HepG2 (cell line): Measurements from ENCODE around the gene ZFPM1. TPM values are rescaled to one million over a fixed set of nuclear protein-coding genes. Genes with fewer than 3 reads are reported as not detected.

Experiments
- ATAC-seq: fragments of 200-7000 bp; cut with Tn5 transposase; 3 replicates; pipeline ENCODE4 v1.9.1; 2020; ENCODE audit warnings: mild to moderate bottlenecking, moderate library complexity
- BruUV-seq: library from RNA; stranded (reverse); fragments of 400-500 nt; replicated peaks from 2 replicates; lab custom pipeline; 2021; lab: Mats Ljungman, UMichigan
- CTCF ChIA-PET: fragments of 300-600 bp; formaldehyde crosslinking; extraction: SDS; loops from one replicate; lab custom pipeline; 2021; ENCODE audit warnings: low total read pairs, inconsistent platforms, low intra/inter-chr PET ratio; lab: Yijun Ruan, JAX
- POLR2A ChIA-PET: fragments of 350-600 bp; sonication (Branson Sonifier 250); formaldehyde crosslinking; loops from one replicate; lab custom pipeline; 2020; ENCODE audit warnings: antibody characterized with exemption, inconsistent platforms; lab: Yijun Ruan, JAX
- DNase-seq: peaks from one replicate; pipeline ENCODE4 v3.0.0-alpha.2; 2015; ENCODE audit warnings: low spot score
- FAIRE-seq: peaks from 3 replicates; lab custom pipeline; 2011; peaks lifted over from hg19 to GRCh38; lab: Jason Lieb, UNC
- H2AFZ ChIP-seq: one replicate; pipeline ENCODE4 v1.6.1; 2011; ENCODE audit warnings: low read length, inconsistent platforms
- H3K27ac ChIP-seq: fragments of 300-600 bp; 3 replicates; pipeline ENCODE4 v1.8.0; 2011; ENCODE audit warnings: mixed run types, mild to moderate bottlenecking, mixed read lengths, low read length, inconsistent platforms; ENCODE audit not compliant: insufficient read depth; ENCODE audit errors: extremely low read length
- H3K27me3 ChIP-seq, 2 experiments: fragments of 200-600 bp in 1 of 2; 2 replicates in 1 of 2; 3 replicates in 1 of 2; pipeline versions ENCODE4 v1.6.0 to v1.8.0; 2011; ENCODE audit warnings: low read length in 2 of 2, mild to moderate bottlenecking in 2 of 2, moderate library complexity in 2 of 2, inconsistent platforms in 1 of 2; ENCODE audit not compliant: insufficient read depth in 2 of 2, control insufficient read depth in 1 of 2
- H3K36me3 ChIP-seq, 2 experiments: fragments of 200-600 bp in 1 of 2; replicated peaks in 1 of 2; 2 replicates in 1 of 2; 3 replicates in 1 of 2; pipeline versions ENCODE4 v1.5.1 to v1.8.0; 2011; ENCODE audit warnings: low read length in 2 of 2, inconsistent platforms in 1 of 2; ENCODE audit not compliant: insufficient read depth in 2 of 2, control insufficient read depth in 1 of 2
- H3K4me1 ChIP-seq: 2 replicates; pipeline ENCODE4 v1.5.1; 2012; ENCODE audit warnings: low read length, inconsistent platforms; ENCODE audit not compliant: insufficient read depth
- H3K4me2 ChIP-seq: 2 replicates; pipeline ENCODE4 v1.6.0; 2011; ENCODE audit warnings: low read depth, low read length, inconsistent platforms
- H3K4me3 ChIP-seq, 3 experiments: fragments of 200-600 bp in 1 of 3; sonication (generic), shearing (Covaris generic) in 1 of 3; replicated peaks in 1 of 3; 2 replicates each; pipeline ENCODE4 v1.5.1; 2011 to 2016; ENCODE audit warnings: low read length in 3 of 3, inconsistent platforms in 2 of 3, low read depth in 2 of 3, mild to moderate bottlenecking in 2 of 3, control low read depth in 1 of 3, mixed read lengths in 1 of 3; ENCODE audit not compliant: insufficient read depth in 1 of 3
- H3K79me2 ChIP-seq: one replicate; pipeline ENCODE4 v1.6.1; 2011; ENCODE audit warnings: low read length, inconsistent platforms; ENCODE audit not compliant: insufficient read depth
- H3K9ac ChIP-seq: 2 replicates; pipeline ENCODE4 v1.6.0; 2011; ENCODE audit warnings: mild to moderate bottlenecking, low read depth, low read length, inconsistent platforms; ENCODE audit not compliant: insufficient read depth
- H3K9me3 ChIP-seq: 2 replicates; pipeline ENCODE4 v1.5.1; 2012; ENCODE audit warnings: mild to moderate bottlenecking, low read length
- H4K20me1 ChIP-seq: 2 replicates; pipeline ENCODE4 v1.6.0; 2011; ENCODE audit warnings: inconsistent platforms, mild to moderate bottlenecking, low read length, moderate library complexity; ENCODE audit not compliant: insufficient read depth
- SKI ChIP-seq: fragments of 450-650 bp; IDR thresholded peaks from one replicate; pipeline ENCODE4 v1.6.1; 2018; ENCODE audit warnings: mild to moderate bottlenecking; ENCODE audit not compliant: partially characterized antibody
- ZMYM3 ChIP-seq: sonication (generic); formaldehyde crosslinking; IDR thresholded peaks from 2 replicates; pipeline ENCODE4 v1.5.1; 2020; ENCODE audit warnings: mild to moderate bottlenecking, missing genetic modification reagents
- ZNF629 ChIP-seq: sonication (generic); formaldehyde crosslinking; conservative IDR thresholded peaks from 2 replicates; pipeline ENCODE4 v1.5.0; 2020; ENCODE audit warnings: missing genetic modification reagents
- WGBS: methylation state at CpG from one replicate; pipeline ENCODE4 v1.1.6; 2017; ENCODE audit warnings: low lambda C conversion rate; 5-methylcytosine and 5-hydroxymethylcytosine counted together
- in situ Hi-C: cut with HindIII; loops from 2 replicates; pipeline ENCODE4 v1.10.0; 2017; ENCODE audit warnings: low pct_unique_long_range_greater_than_20kb; ENCODE audit not compliant: extremely low pct_ligation_motif_present
- intact Hi-C: fragments of 100-400 bp; cut with micrococcal nuclease; formaldehyde crosslinking; loops from one replicate; pipeline ENCODE4 v1.10.0; 2022; ENCODE audit not compliant: unreplicated experiment
- polyA plus RNA-seq, 8 experiments: library from polyadenylated mRNA; depleted of rRNA in 3 of 8; stranded (reverse) in 7 of 8; unstranded in 1 of 8; fragments of >200 nt; fragmentation: Illumina TruSeq in 4 of 8; extraction: Trizol in 4 of 8; gene quantifications; 2 replicates each; pipeline versions ENCODE4 v1.2.1 to v1.2.3, GENCODE V29; 2011 to 2016; ENCODE audit warnings: low read depth in 4 of 8, missing spikeins in 1 of 8, mixed read lengths in 1 of 8; ENCODE audit not compliant: insufficient read depth in 1 of 8
- total RNA-seq, 5 experiments: library from RNA; depleted of rRNA; stranded (reverse); fragments of >200 nt; fragmentation: Illumina TruSeq; extraction: Trizol; gene quantifications; 2 replicates each; pipeline ENCODE4 v1.2.3, GENCODE V29; 2016; ENCODE audit warnings: low read depth in 1 of 5
- TF ChIP-seq, protein P1 (sequence below): sonication (generic); formaldehyde crosslinking; IDR thresholded peaks from 2 replicates; pipeline ENCODE4 v1.4.0; 2020; ENCODE audit warnings: missing genetic modification reagents

The ZFPM1 gene
- total and polyA plus RNA-seq, 2 of the 13 experiments (the other 11 are each of a cell fraction or from before 2014, with no cell fraction given): 1.3 to 3.8 TPM

DNA sequence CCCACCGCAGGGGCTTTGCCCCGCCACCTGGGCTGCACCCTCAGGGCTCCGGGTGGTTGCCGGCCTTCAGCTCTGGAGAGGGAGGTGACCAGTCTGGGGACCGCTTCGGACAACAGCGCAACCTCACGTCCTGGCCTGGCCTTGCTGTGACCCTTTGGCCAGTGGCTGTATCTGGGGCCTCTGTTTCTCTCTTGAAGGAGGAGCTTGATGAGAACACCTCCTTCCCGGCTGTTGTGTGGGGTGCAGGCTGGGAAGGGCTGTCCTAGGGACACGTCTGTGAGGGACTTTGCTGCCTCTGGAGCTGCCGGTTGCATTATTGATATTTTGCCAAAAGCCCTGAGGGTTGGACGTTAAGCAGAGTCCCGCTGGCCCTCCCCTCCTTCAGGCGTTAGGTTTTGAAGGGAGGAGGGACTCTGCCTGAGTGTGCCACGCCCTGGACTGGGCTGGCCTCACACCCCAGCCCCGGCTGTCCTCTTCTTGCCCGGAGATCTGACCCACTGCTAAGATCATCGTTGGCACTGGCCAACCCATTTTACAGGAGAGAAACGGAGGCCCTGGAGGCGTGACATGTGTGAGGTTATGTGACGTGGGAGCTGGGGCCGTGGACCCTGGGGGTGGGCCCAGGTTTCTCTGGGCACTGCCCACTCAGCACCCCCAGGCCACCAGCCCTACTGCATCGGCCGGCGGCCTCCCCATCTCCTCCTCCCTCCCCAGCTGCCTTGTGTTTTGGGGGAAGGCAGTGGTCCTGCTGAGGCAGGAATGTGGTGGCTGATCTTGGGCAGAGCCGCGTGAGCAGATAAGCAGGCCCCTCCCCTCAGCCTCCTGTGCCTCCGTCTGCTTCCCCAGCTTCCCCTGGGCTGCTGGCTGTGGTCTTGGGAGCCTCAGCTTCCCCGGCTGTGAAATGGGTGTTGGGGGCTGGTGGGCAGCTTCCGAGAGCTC lies 8.5 kb downstream of the ZFPM1 start:
- Histone ChIP-seq H3K27me3 (no peaks in the 10 kb centered on the region), H3K4me3 (no peak overlapping the region), H4K20me1 (peaks cover 70% of the 10 kb centered on the region), H3K27ac (no peak overlapping the region), H3K4me1 (peaks cover 36% of the 10 kb centered on the region), H3K4me2 (no peak overlapping the region), H3K9ac (no peak overlapping the region), H3K36me3 (peaks cover 2 to 7% of the 10 kb centered on the region in 2 experiments; a peak in 1 of 5 replicates), H2AFZ (no peak overlapping the region), H3K9me3 (no peaks in the 10 kb centered on the region), H3K79me2 (peaks cover 87% of the 10 kb centered on the region)
- WGBS: 82% methylated on average over 20 of the region's 30 CpGs
- ChIA-PET POLR2A (interaction anchor here (0.7 to 1.0 kb wide), 2 partner anchors 27 to 108 kb away, joined by 3 read pairs; partner anchors contain the start of gene ZC3H18), CTCF (no interaction called here)
- no peak for FAIRE-seq
- in situ Hi-C loops: no loop called here
- ATAC-seq: no peak
- DNase-seq: no peak
- intact Hi-C loops: no loop called here
- TF ChIP-seq SKI (no peak), ZMYM3 (CRISPR knock-in tag) (peak; percentile 40; the same call in 1 of the 2 replicates), ZNF629 (CRISPR knock-in tag) (peak; percentile 52; the same call in 1 of the 2 replicates)
- TF ChIP-seq, protein P1, sequence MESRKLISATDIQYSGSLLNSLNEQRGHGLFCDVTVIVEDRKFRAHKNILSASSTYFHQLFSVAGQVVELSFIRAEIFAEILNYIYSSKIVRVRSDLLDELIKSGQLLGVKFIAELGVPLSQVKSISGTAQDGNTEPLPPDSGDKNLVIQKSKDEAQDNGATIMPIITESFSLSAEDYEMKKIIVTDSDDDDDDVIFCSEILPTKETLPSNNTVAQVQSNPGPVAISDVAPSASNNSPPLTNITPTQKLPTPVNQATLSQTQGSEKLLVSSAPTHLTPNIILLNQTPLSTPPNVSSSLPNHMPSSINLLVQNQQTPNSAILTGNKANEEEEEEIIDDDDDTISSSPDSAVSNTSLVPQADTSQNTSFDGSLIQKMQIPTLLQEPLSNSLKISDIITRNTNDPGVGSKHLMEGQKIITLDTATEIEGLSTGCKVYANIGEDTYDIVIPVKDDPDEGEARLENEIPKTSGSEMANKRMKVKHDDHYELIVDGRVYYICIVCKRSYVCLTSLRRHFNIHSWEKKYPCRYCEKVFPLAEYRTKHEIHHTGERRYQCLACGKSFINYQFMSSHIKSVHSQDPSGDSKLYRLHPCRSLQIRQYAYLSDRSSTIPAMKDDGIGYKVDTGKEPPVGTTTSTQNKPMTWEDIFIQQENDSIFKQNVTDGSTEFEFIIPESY (CRISPR knock-in tag): peak; percentile 13; the same call in 1 of the 2 replicates
- BruUV-seq: no TSS peak
